ENCODE data around the gene C16orf90. TPM values are rescaled to one million over a fixed set of nuclear protein-coding genes. Genes with fewer than 3 reads are reported as not detected.

C16orf90 gene
- total RNA-seq (not detected), polyA plus RNA-seq (not detected)

- H3K27ac ChIP-seq (ENCODE audit: low read depth, low read length), result no peak within 1 kb of the TSS
- H3K4me3 Mint-ChIP-seq, result no peak within 1 kb of the TSS
- no peaks in the 10 kb centered on the region for H3K9me3 Mint-ChIP-seq
- H3K9me3 ChIP-seq (ENCODE audit: low read length), result no peaks in the 10 kb centered on the region
- H3K36me3 Mint-ChIP-seq, result no peaks in the 10 kb centered on the region
- no peaks in the 10 kb centered on the region for H3K36me3 ChIP-seq (ENCODE audit: insufficient read depth, low read length)
- H3K27me3 Mint-ChIP-seq, result no peaks in the 10 kb centered on the region
- ChIA-PET CTCF (no interaction called here), POLR2A (no interaction called here)
- peak in 1 of 5 donors; percentile 36 for DNase-seq
- H3K27me3 ChIP-seq (ENCODE audit: insufficient read depth, low read length, poor library complexity, severe bottlenecking), result no peaks in the 10 kb centered on the region
- H3K27ac Mint-ChIP-seq, result peak within 1 kb of the TSS in 3 of 8 donors; percentile 3 to 65 (median 54)
- peaks cover 8 to 12% (median 11%) of the 10 kb centered on the region in 3 donors for H3K4me1 Mint-ChIP-seq
- no peak within 1 kb of the TSS for H3K4me3 ChIP-seq (ENCODE audit: low read length)
- H3K4me1 ChIP-seq (ENCODE audit: insufficient read depth, low read length), result peaks cover under 1% of the 10 kb centered on the region
These were observed at the start of gene C16orf90 for GRCh38 chr16:3495176-3495575. C16orf90 (minus strand) TSS chr16:3495489; CDS start chr16:3495421, 68 bp downstream.

GRCh38 chr16:3542601-3543373, 47.5 kb upstream of the C16orf90 start:
- Histone ChIP-seq H3K4me1 (ENCODE audit: insufficient read depth, low read length) (no peaks in the 10 kb centered on the region), H3K27me3 (ENCODE audit: insufficient read depth, low read length, poor library complexity, severe bottlenecking) (no peaks in the 10 kb centered on the region), H3K36me3 (ENCODE audit: insufficient read depth, low read length) (peaks cover 42% of the 10 kb centered on the region), H3K4me3 (ENCODE audit: low read length) (no peak overlapping the region), H3K27ac (ENCODE audit: low read depth, low read length) (no peak overlapping the region), H3K9me3 (ENCODE audit: low read length) (no peaks in the 10 kb centered on the region)
- DNase-seq, result no peak
- Mint-ChIP-seq H3K27me3 (no peaks in the 10 kb centered on the region), H3K4me1 (peaks cover 0 to 9% (median 0%) of the 10 kb centered on the region in 3 donors), H3K9me3 (no peaks in the 10 kb centered on the region), H3K36me3 (peaks cover 0 to 83% (median 17%) of the 10 kb centered on the region in 3 donors), H3K27ac (peak overlapping the region in 4 of 8 donors; percentile 20 to 76 (median 61)), H3K4me3 (no peak overlapping the region)
- POLR2A ChIA-PET, result interaction anchor here (0.6 kb wide), 2 partner anchors 33 to 39 kb away, joined by 4 read pairs; no protein-coding TSS in a partner anchor
- CTCF ChIA-PET, result no interaction called here

GRCh38 chr16:3541527-3542155, 46.4 kb upstream of the C16orf90 start:
- Histone ChIP-seq H3K36me3 (ENCODE audit: insufficient read depth, low read length) (peaks cover 35% of the 10 kb centered on the region), H3K9me3 (ENCODE audit: low read length) (no peaks in the 10 kb centered on the region), H3K4me3 (ENCODE audit: low read length) (no peak overlapping the region), H3K27me3 (ENCODE audit: insufficient read depth, low read length, poor library complexity, severe bottlenecking) (no peaks in the 10 kb centered on the region), H3K27ac (ENCODE audit: low read depth, low read length) (no peak overlapping the region), H3K4me1 (ENCODE audit: insufficient read depth, low read length) (no peaks in the 10 kb centered on the region)
- H3K4me1 Mint-ChIP-seq, result peaks cover 0 to 9% (median 0%) of the 10 kb centered on the region in 3 donors
- no peaks in the 10 kb centered on the region for H3K9me3 Mint-ChIP-seq
- ChIA-PET POLR2A (interaction anchor here (0.6 kb wide), 1 partner anchor 32 kb away, joined by 4 read pairs; no protein-coding TSS in a partner anchor), CTCF (no interaction called here)
- DNase-seq, result no peak
- peak overlapping the region in 2 of 8 donors; percentile 20 to 35 for H3K27ac Mint-ChIP-seq
- H3K36me3 Mint-ChIP-seq, result peaks cover 0 to 78% (median 15%) of the 10 kb centered on the region in 3 donors
- H3K27me3 Mint-ChIP-seq, result no peaks in the 10 kb centered on the region
- H3K4me3 Mint-ChIP-seq, result no peak overlapping the region

- POLR2A ChIA-PET, result no interaction called here
- H3K4me1 ChIP-seq (ENCODE audit: insufficient read depth, low read length), result no peaks in the 10 kb centered on the region
- Mint-ChIP-seq H3K4me1 (peaks cover 6 to 18% (median 8%) of the 10 kb centered on the region in 3 donors), H3K36me3 (peaks cover 0 to 82% (median 12%) of the 10 kb centered on the region in 3 donors), H3K27ac (peak overlapping the region in 3 of 8 donors; percentile 17 to 58 (median 35)), H3K4me3 (no peak overlapping the region), H3K27me3 (peaks cover 0 to 3% of the 10 kb centered on the region in 2 donors), H3K9me3 (no peaks in the 10 kb centered on the region)
- CTCF ChIA-PET, result no interaction called here
- no peaks in the 10 kb centered on the region for H3K9me3 ChIP-seq (ENCODE audit: low read length)
- H3K27me3 ChIP-seq (ENCODE audit: insufficient read depth, low read length, poor library complexity, severe bottlenecking), result no peaks in the 10 kb centered on the region
- no peak overlapping the region for H3K27ac ChIP-seq (ENCODE audit: low read depth, low read length)
- no peak for DNase-seq
- H3K36me3 ChIP-seq (ENCODE audit: insufficient read depth, low read length), result peaks cover 22% of the 10 kb centered on the region
- no peak overlapping the region for H3K4me3 ChIP-seq (ENCODE audit: low read length)
These were observed 42.9 kb upstream of the C16orf90 start for GRCh38 chr16:3538222-3538621.

GRCh38 chr16:3536851-3537250, 41.6 kb upstream of the C16orf90 start:
- no peak for DNase-seq
- Mint-ChIP-seq H3K27ac (peak overlapping the region in 4 of 8 donors; percentile 52 to 90 (median 58)), H3K9me3 (no peaks in the 10 kb centered on the region), H3K4me3 (peak overlapping the region in 1 of 7 donors; percentile 40), H3K27me3 (peaks cover 0 to 3% of the 10 kb centered on the region in 2 donors), H3K4me1 (peaks cover 6 to 18% (median 8%) of the 10 kb centered on the region in 3 donors), H3K36me3 (peaks cover 0 to 79% (median 12%) of the 10 kb centered on the region in 3 donors)
- POLR2A ChIA-PET, result interaction anchor here (0.7 to 1.3 kb wide), 2 partner anchors 13 to 24 kb away, joined by 3 to 4 read pairs; no protein-coding TSS in a partner anchor
- Histone ChIP-seq H3K27ac (ENCODE audit: low read depth, low read length) (no peak overlapping the region), H3K4me3 (ENCODE audit: low read length) (no peak overlapping the region), H3K9me3 (ENCODE audit: low read length) (no peaks in the 10 kb centered on the region), H3K27me3 (ENCODE audit: insufficient read depth, low read length, poor library complexity, severe bottlenecking) (no peaks in the 10 kb centered on the region), H3K36me3 (ENCODE audit: insufficient read depth, low read length) (peaks cover 10% of the 10 kb centered on the region), H3K4me1 (ENCODE audit: insufficient read depth, low read length) (no peaks in the 10 kb centered on the region)
- CTCF ChIA-PET, result interaction anchor here (0.9 kb wide), 1 partner anchor 17 kb away, joined by 4 read pairs; no protein-coding TSS in a partner anchor

GRCh38 chr16:3536271-3536731, 41.0 kb upstream of the C16orf90 start:
- Mint-ChIP-seq H3K27ac (peak overlapping the region in 2 of 8 donors; percentile 77 to 90), H3K4me3 (no peak overlapping the region), H3K4me1 (peaks cover 6 to 18% (median 8%) of the 10 kb centered on the region in 3 donors), H3K27me3 (peaks cover 0 to 3% of the 10 kb centered on the region in 2 donors), H3K9me3 (no peaks in the 10 kb centered on the region), H3K36me3 (peaks cover 0 to 77% (median 16%) of the 10 kb centered on the region in 3 donors)
- H3K27me3 ChIP-seq (ENCODE audit: insufficient read depth, low read length, poor library complexity, severe bottlenecking), result no peaks in the 10 kb centered on the region
- POLR2A ChIA-PET, result interaction anchor here (0.7 to 1.3 kb wide), 2 partner anchors 13 to 24 kb away, joined by 3 to 4 read pairs; no protein-coding TSS in a partner anchor
- H3K36me3 ChIP-seq (ENCODE audit: insufficient read depth, low read length), result peaks cover 9% of the 10 kb centered on the region
- no peaks in the 10 kb centered on the region for H3K4me1 ChIP-seq (ENCODE audit: insufficient read depth, low read length)
- DNase-seq, result no peak
- CTCF ChIA-PET, result interaction anchor here (0.9 kb wide), 1 partner anchor 17 kb away, joined by 4 read pairs; no protein-coding TSS in a partner anchor
- H3K27ac ChIP-seq (ENCODE audit: low read depth, low read length), result no peak overlapping the region
- H3K4me3 ChIP-seq (ENCODE audit: low read length), result no peak overlapping the region
- no peaks in the 10 kb centered on the region for H3K9me3 ChIP-seq (ENCODE audit: low read length)

- Mint-ChIP-seq H3K4me1 (peaks cover 6 to 9% (median 8%) of the 10 kb centered on the region in 3 donors), H3K27me3 (peaks cover 0 to 3% of the 10 kb centered on the region in 2 donors), H3K9me3 (no peaks in the 10 kb centered on the region), H3K4me3 (no peak overlapping the region), H3K27ac (peak overlapping the region in 7 of 8 donors; percentile 1 to 90 (median 77)), H3K36me3 (peaks cover 0 to 67% (median 8%) of the 10 kb centered on the region in 3 donors)
- no peaks in the 10 kb centered on the region for H3K27me3 ChIP-seq (ENCODE audit: insufficient read depth, low read length, poor library complexity, severe bottlenecking)
- no peak overlapping the region for H3K27ac ChIP-seq (ENCODE audit: low read depth, low read length)
- no peaks in the 10 kb centered on the region for H3K4me1 ChIP-seq (ENCODE audit: insufficient read depth, low read length)
- ChIA-PET CTCF (no interaction called here), POLR2A (no interaction called here)
- no peak overlapping the region for H3K4me3 ChIP-seq (ENCODE audit: low read length)
- DNase-seq, result no peak
- H3K36me3 ChIP-seq (ENCODE audit: insufficient read depth, low read length), result peaks cover 10% of the 10 kb centered on the region
- no peaks in the 10 kb centered on the region for H3K9me3 ChIP-seq (ENCODE audit: low read length)
These were observed 38.8 kb upstream of the C16orf90 start for GRCh38 chr16:3534126-3534525.
